Hepatocyte (in vitro differentiated cells): ENCODE measurements around the gene SEMA3A. TPM values are rescaled to one million over a fixed set of nuclear protein-coding genes. Genes with fewer than 3 reads are reported as not detected.

Experiments used
- DNase-seq: peaks from one replicate; pipeline ENCODE4 v3.0.0-alpha.2; 2016; ENCODE audit warnings: low spot score
- H2AFZ ChIP-seq: fragments of 200-600 bp; sonication (generic); 2 replicates; pipeline ENCODE4 v1.6.0; 2016; ENCODE audit warnings: antibody characterized with exemption, mild to moderate bottlenecking
- H3K27ac ChIP-seq: fragments of 200-600 bp; sonication (generic); 2 replicates; pipeline ENCODE4 v1.5.1; 2016; ENCODE audit warnings: mild to moderate bottlenecking
- H3K27me3 ChIP-seq: fragments of 200-600 bp; sonication (generic); 2 replicates; pipeline ENCODE4 v1.6.1; 2016
- H3K36me3 ChIP-seq: fragments of 200-600 bp; sonication (generic); replicated peaks from 2 replicates; pipeline ENCODE4 v1.5.1; 2016; ENCODE audit warnings: low read depth; ENCODE audit not compliant: insufficient read depth
- H3K4me1 ChIP-seq: fragments of 200-600 bp; sonication (generic); 2 replicates; pipeline ENCODE4 v1.5.1; 2016; ENCODE audit warnings: mild to moderate bottlenecking, moderate library complexity; ENCODE audit not compliant: insufficient read depth
- H3K4me2 ChIP-seq: fragments of 200-600 bp; sonication (generic); 2 replicates; pipeline ENCODE4 v1.6.0; 2016
- H3K4me3 ChIP-seq: fragments of 200-600 bp; sonication (generic); 2 replicates; pipeline ENCODE4 v1.5.1; 2016; ENCODE audit warnings: mild to moderate bottlenecking
- H3K79me2 ChIP-seq: fragments of 200-600 bp; sonication (generic); 2 replicates; pipeline ENCODE4 v1.6.0; 2017; ENCODE audit warnings: mild to moderate bottlenecking
- H3K9me2 ChIP-seq: fragments of 200-600 bp; sonication (generic); replicated peaks from 2 replicates; pipeline ENCODE4 v1.6.0; 2017; ENCODE audit warnings: mild to moderate bottlenecking; ENCODE audit not compliant: insufficient read depth
- H3K9me3 ChIP-seq: fragments of 200-600 bp; sonication (generic); 2 replicates; pipeline ENCODE4 v1.5.1; 2016; ENCODE audit warnings: low read depth, mild to moderate bottlenecking
- H4K20me1 ChIP-seq: fragments of 200-600 bp; sonication (generic); 2 replicates; pipeline ENCODE4 v1.6.0; 2016; ENCODE audit warnings: mild to moderate bottlenecking; ENCODE audit not compliant: insufficient read depth, poor library complexity, severe bottlenecking
- CTCF ChIP-seq: fragments of 200-600 bp; sonication (generic); IDR thresholded peaks from 2 replicates; pipeline ENCODE4 v1.5.1; 2016; ENCODE audit warnings: antibody characterized with exemption, mild to moderate bottlenecking; ENCODE audit not compliant: poor library complexity
- EZH2 ChIP-seq: fragments of 200-600 bp; sonication (generic); IDR thresholded peaks from 2 replicates; pipeline ENCODE4 v1.6.1; 2016; ENCODE audit warnings: antibody characterized with exemption, mild to moderate bottlenecking, borderline replicate concordance
- EZH2phosphoT487 ChIP-seq: fragments of 200-600 bp; sonication (generic); IDR thresholded peaks from one replicate; pipeline ENCODE4 v1.6.1; 2018; ENCODE audit warnings: antibody characterized with exemption, mild to moderate bottlenecking, low read depth, moderate library complexity; ENCODE audit not compliant: unreplicated experiment, severe bottlenecking
- WGBS: methylation state at CpG from one replicate; pipeline ENCODE4 v1.1.6; 2016; ENCODE audit warnings: low lambda C conversion rate; ENCODE audit errors: missing lambda C conversion rate; 5-methylcytosine and 5-hydroxymethylcytosine counted together
- polyA plus RNA-seq: library from polyadenylated mRNA; unstranded; fragments of >200 nt; fragmentation: Nextera tagmentation; extraction: Ambion mirVana; gene quantifications from 2 replicates; pipeline ENCODE4 v1.2.1, GENCODE V29; 2016
- total RNA-seq: library from RNA; depleted of rRNA; stranded (reverse); fragments of >200 nt; gene quantifications from 2 replicates; pipeline ENCODE4 v1.2.3, GENCODE V29; 2014

Gene SEMA3A
- total and polyA plus RNA-seq, 2 experiments from 2014 or later = 19.3 to 64.6 TPM

GRCh38 chr7:83913174-83913573, 281.4 kb downstream of the SEMA3A start:
- TF ChIP-seq CTCF = no peak
- TF ChIP-seq EZH2phosphoT487 = no peak
- TF ChIP-seq EZH2 = no peak
- no peaks in the 10 kb centered on the region for H3K36me3 ChIP-seq
- no peaks in the 10 kb centered on the region for H3K9me2 ChIP-seq
- no peaks in the 10 kb centered on the region for H3K79me2 ChIP-seq
- no peak overlapping the region for H3K4me3 ChIP-seq
- no peaks in the 10 kb centered on the region for H3K9me3 ChIP-seq
- H3K4me2 ChIP-seq = no peak overlapping the region
- no peak overlapping the region for H3K27ac ChIP-seq
- no peak for DNase-seq
- H3K4me1 ChIP-seq = no peaks in the 10 kb centered on the region
- no peaks in the 10 kb centered on the region for H3K27me3 ChIP-seq
- no peak overlapping the region for H2AFZ ChIP-seq
- H4K20me1 ChIP-seq = no peaks in the 10 kb centered on the region

- Histone ChIP-seq H3K9me3 (no peaks in the 10 kb centered on the region), H3K27me3 (no peaks in the 10 kb centered on the region), H3K79me2 (no peaks in the 10 kb centered on the region), H2AFZ (no peak overlapping the region), H3K4me1 (no peaks in the 10 kb centered on the region), H3K4me2 (no peak overlapping the region), H3K4me3 (no peak overlapping the region), H3K9me2 (no peaks in the 10 kb centered on the region), H3K36me3 (no peaks in the 10 kb centered on the region), H4K20me1 (no peaks in the 10 kb centered on the region), H3K27ac (no peak overlapping the region)
- WGBS = 92% methylated on average over 2 of the region's 2 CpGs
- TF ChIP-seq EZH2 (no peak), CTCF (no peak), EZH2phosphoT487 (no peak)
- no peak for DNase-seq
Observed at GRCh38 chr7:83908526-83908925, 286.1 kb downstream of the SEMA3A start.
